ENCODE results near the gene MAPK1.
"Not testable (repeated sequence)": the region's sequence is repeated elsewhere in the genome, so short reads cannot be mapped to it uniquely, and the experiment has no call there.

GRCh38 chr22:21744917-21745316 is 122.5 kb downstream of the MAPK1 start:
- TF ChIP-seq, protein P1, sequence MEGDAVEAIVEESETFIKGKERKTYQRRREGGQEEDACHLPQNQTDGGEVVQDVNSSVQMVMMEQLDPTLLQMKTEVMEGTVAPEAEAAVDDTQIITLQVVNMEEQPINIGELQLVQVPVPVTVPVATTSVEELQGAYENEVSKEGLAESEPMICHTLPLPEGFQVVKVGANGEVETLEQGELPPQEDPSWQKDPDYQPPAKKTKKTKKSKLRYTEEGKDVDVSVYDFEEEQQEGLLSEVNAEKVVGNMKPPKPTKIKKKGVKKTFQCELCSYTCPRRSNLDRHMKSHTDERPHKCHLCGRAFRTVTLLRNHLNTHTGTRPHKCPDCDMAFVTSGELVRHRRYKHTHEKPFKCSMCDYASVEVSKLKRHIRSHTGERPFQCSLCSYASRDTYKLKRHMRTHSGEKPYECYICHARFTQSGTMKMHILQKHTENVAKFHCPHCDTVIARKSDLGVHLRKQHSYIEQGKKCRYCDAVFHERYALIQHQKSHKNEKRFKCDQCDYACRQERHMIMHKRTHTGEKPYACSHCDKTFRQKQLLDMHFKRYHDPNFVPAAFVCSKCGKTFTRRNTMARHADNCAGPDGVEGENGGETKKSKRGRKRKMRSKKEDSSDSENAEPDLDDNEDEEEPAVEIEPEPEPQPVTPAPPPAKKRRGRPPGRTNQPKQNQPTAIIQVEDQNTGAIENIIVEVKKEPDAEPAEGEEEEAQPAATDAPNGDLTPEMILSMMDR (conservative IDR thresholded peaks at IDR 0.05; ENCODE audit: low read depth, low read length): not testable (repeated sequence)
- not testable (repeated sequence) for TF ChIP-seq EZH2 (IDR thresholded peaks at IDR 0.05; ENCODE audit: borderline replicate concordance, low read depth, low read length, poor library complexity, severe bottlenecking)
